ENCODE results near the gene KIFAP3.

DNA sequence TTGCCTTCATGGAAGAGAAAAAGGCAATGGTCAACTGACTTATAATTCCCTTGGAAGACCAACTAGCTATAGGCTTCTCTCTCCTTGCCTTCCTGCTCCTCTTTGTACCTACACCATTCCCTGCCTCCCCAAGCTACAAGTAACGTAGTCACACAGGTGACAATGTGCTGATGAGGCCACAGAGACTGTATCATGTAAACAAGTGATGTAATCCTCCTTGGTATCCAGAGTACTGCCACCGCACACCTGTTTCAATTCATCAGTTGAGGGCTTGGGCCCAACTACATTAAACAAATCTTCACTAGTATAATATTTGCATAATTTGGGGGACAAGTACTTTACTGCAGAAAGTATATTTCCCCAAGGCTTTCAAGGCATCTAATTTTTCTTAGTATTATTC, 104.4 kb downstream of the KIFAP3 start:
- no peak for TF ChIP-seq POLR2A (IDR thresholded peaks at IDR 0.05)
- TF ChIP-seq, protein P1, sequence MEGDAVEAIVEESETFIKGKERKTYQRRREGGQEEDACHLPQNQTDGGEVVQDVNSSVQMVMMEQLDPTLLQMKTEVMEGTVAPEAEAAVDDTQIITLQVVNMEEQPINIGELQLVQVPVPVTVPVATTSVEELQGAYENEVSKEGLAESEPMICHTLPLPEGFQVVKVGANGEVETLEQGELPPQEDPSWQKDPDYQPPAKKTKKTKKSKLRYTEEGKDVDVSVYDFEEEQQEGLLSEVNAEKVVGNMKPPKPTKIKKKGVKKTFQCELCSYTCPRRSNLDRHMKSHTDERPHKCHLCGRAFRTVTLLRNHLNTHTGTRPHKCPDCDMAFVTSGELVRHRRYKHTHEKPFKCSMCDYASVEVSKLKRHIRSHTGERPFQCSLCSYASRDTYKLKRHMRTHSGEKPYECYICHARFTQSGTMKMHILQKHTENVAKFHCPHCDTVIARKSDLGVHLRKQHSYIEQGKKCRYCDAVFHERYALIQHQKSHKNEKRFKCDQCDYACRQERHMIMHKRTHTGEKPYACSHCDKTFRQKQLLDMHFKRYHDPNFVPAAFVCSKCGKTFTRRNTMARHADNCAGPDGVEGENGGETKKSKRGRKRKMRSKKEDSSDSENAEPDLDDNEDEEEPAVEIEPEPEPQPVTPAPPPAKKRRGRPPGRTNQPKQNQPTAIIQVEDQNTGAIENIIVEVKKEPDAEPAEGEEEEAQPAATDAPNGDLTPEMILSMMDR (IDR thresholded peaks at IDR 0.05) = no peak

Data from prostate gland (tissue), 2 donors.